Measurements from ENCODE around the gene ECHS1.
"Not testable (repeated sequence)": the region's sequence is repeated elsewhere in the genome, so short reads cannot be mapped to it uniquely, and the experiment has no call there.

Gene ECHS1

DNA sequence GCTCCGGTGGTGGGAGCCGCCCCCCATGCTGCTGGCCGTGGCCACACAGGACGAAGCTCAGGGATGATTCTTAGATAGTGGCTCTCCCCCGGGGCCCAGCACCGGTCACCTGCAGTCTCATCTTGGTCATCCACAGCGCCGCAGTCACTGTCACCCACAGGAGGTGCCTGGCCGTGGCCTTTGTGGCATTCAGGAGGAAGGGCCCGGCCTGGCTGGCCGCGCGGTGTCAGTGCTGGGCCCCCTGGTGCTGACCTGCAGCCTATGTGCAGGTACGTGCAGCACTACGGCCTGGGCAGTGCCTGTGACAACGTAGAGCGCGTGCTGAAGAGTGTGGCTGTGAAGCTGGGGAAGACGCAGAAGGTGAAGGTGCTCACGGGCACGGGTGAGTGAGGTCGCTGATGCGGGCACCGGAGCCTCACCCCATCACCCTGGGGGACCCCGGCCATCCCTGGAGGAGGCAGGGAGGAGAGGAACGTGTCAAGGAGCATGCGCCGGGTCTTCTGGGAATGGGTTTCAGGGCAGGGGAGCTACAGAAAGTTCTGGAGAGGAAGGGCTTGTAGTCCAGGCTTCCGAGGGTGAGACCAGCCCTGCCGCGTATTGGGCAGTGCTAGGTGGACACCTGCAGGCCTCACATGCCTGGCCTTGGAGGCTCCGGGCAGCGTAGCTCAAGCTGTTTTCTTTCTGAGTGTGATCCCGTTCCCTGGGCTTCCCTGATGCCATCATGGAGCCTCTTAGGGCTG lies 46.2 kb upstream of the ECHS1 start:
- no peak for DNase-seq (ENCODE audit: low read depth)
- H3K4me3 ChIP-seq (ENCODE audit: control insufficient read depth, low read depth, low read length): no peak overlapping the region
- TF ChIP-seq, protein P1, sequence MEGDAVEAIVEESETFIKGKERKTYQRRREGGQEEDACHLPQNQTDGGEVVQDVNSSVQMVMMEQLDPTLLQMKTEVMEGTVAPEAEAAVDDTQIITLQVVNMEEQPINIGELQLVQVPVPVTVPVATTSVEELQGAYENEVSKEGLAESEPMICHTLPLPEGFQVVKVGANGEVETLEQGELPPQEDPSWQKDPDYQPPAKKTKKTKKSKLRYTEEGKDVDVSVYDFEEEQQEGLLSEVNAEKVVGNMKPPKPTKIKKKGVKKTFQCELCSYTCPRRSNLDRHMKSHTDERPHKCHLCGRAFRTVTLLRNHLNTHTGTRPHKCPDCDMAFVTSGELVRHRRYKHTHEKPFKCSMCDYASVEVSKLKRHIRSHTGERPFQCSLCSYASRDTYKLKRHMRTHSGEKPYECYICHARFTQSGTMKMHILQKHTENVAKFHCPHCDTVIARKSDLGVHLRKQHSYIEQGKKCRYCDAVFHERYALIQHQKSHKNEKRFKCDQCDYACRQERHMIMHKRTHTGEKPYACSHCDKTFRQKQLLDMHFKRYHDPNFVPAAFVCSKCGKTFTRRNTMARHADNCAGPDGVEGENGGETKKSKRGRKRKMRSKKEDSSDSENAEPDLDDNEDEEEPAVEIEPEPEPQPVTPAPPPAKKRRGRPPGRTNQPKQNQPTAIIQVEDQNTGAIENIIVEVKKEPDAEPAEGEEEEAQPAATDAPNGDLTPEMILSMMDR (conservative IDR thresholded peaks at IDR 0.05; ENCODE audit: control insufficient read depth, insufficient read depth, low read depth, low read length): no peak

DNA sequence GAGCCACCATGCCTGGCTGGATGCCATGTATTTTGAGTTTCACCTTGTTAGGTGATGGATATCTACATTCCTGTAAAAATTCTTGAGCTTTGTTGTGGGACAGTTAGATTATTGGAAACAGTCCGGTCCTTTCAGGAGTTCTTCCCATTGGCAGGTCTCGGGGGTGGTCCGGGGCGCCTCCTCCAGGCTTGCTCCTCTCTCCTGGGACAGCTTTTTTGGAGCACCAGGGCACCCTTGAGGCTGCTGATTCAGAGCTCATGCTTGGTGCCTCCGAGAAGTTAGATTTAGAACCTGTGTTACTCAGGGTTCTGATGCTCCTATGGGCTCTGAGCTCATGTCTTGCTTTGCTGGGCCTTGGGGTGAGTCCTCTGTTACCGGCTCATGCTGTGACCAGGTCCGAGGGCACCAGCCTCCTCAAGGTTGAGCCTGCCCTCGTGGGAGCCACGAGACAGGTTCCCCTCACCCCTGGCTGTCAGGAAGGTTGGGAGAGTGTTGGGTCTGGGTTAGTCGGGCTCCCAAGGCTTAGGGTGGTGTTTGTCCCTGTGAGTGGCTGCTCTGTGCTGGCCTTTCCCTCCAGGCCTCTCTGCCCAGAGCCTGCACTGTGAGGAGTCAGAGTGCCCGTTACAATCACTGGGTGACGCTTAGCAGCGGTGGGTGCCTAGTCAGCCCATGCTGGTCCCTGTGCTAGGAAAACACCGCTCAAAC lies 45.3 kb upstream of the ECHS1 start:
- no peak overlapping the region for H3K4me3 ChIP-seq (ENCODE audit: control insufficient read depth, low read depth, low read length)
- TF ChIP-seq, protein P1 (conservative IDR thresholded peaks at IDR 0.05; ENCODE audit: control insufficient read depth, insufficient read depth, low read depth, low read length): no peak
- DNase-seq (ENCODE audit: low read depth): no peak

DNA sequence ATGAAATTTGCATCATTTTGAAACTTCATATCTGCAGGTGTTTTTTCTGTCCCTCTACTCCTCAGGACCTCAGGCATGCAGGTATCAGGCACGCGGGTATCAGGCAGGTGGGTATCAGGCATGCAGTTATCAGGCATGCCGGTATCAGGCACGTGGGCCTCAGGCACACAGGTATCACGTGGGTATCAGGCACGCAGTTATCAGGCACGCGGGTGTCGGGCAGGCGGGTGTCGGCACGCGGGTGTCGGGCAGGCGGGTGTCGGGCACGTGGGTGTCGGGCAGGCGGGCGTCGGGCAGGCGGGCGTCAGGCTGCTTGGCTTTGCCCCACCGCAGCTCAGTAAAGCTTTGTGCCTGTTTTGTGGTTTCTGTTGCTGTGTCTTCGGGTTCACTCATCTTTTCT lies 42.6 kb upstream of the ECHS1 start:
- TF ChIP-seq, protein P1 (conservative IDR thresholded peaks at IDR 0.05; ENCODE audit: control insufficient read depth, insufficient read depth, low read depth, low read length): no peak
- H3K4me3 ChIP-seq (ENCODE audit: control insufficient read depth, low read depth, low read length): no peak overlapping the region
- DNase-seq (ENCODE audit: low read depth): no peak

DNA sequence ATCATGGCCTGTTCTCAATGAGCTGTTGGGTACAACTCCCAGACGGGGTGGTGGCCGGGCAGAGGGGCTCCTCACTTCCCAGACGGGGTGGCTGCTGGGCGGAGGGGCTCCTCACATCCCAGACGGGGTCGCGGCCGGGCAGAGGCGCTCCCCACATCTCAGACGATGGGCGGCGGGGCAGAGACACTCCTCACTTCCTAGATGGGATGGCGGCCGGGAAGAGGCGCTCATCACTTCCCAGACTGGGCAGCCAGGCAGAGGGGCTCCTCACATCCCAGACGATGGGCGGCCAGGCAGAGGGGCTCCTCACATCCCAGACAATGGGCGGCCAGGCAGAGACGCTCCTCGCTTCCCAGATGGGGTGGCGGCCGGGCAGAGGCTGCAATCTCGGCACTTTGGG lies 41.2 kb upstream of the ECHS1 start:
- not testable (repeated sequence) for H3K4me3 ChIP-seq (ENCODE audit: control insufficient read depth, low read depth, low read length); DNase-seq (ENCODE audit: low read depth)

DNA sequence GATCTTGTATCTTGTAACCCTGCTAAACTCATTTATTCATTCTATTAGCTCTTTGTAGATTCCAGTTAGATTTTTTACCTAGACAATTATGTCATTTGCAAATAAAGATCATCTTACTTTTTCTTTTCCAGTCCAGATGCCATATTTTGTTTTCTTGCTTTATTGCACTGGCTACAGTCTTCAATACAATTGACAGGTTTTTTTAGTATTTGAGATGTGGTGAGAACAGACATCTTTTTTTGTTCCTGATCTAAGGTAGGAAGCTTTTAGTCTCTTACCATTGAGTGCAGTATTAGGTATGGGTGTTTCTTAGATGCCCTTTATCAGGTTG lies 39.2 kb upstream of the ECHS1 start:
- TF ChIP-seq, protein P1 (conservative IDR thresholded peaks at IDR 0.05; ENCODE audit: control insufficient read depth, insufficient read depth, low read depth, low read length): no peak
- no peak overlapping the region for H3K4me3 ChIP-seq (ENCODE audit: control insufficient read depth, low read depth, low read length)
- DNase-seq (ENCODE audit: low read depth): no peak

DNA sequence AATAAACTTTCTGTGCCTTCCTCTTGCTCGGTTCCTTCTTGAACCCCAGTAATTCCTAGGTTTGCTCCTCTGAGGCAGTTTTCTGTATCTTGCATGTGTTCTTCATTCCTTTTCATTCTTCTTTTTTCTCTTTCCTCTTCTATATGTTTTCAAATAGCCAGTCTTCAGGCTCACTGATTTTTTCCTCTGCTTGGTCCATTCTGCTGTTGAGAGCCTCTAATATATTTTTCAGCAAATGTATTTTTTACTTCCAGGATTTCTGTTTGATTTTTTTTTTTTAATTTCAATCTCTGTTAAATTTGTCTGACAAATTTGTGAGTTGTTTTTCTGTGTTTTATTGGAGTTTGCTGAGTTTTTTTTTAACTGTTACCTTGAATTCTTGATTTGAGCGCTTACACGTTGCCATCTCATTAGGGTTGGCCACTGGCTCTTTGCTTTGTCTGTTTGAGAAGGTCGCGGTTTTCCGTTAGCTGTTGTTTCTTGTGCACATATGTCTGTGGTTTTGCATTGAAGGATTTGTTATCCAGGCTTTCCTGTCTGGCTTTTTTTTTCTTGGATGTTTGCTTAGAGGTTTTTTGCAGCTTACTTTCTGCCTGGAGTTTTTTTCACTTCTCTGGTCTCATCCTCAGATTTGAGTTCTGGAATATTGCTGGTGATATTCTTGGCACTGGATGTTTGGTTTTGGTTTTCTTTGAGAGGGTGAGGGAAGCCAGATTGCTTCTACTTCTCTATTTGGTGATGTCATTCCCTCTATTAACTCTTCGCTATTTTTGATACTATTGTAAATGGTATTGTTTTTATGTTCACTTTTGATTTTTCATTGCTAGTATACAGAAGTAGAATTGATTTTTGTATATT lies 38.6 kb upstream of the ECHS1 start:
- TF ChIP-seq, protein P1 (conservative IDR thresholded peaks at IDR 0.05; ENCODE audit: control insufficient read depth, insufficient read depth, low read depth, low read length): no peak
- DNase-seq (ENCODE audit: low read depth): no peak

More for the DNA sequence above, 38.6 kb upstream of the ECHS1 start:
- H3K4me3 ChIP-seq (ENCODE audit: control insufficient read depth, low read depth, low read length): no peak overlapping the region

Data from fibroblast of mammary gland (primary cell).